ENCODE results near the gene KCP. TPM values are rescaled to one million over a fixed set of nuclear protein-coding genes. Genes with fewer than 3 reads are reported as not detected.

The KCP gene
- total RNA-seq, 4 donors from 2014 or later: 0.07 to 0.68 (median 0.21) TPM; not detected in 1

GRCh38 chr7:128889121-128889520, 21.4 kb downstream of the KCP start:
- 50 to 51% methylated on average over 7 to 8 of the region's 8 CpGs for WGBS, 2 donors
- no peak for TF ChIP-seq CTCF (IDR thresholded peaks at IDR 0.05)
- TF ChIP-seq POLR2A (IDR thresholded peaks at IDR 0.05): no peak
- DNase-seq (ENCODE audit: low spot score in 2 of 2): no peak
- H3K4me3 ChIP-seq (ENCODE audit: low read depth, poor library complexity, severe bottlenecking): no peak overlapping the region
- intact Hi-C loops (cut with DNase I; ENCODE audit: low total_unique reads): loop anchor here (10.0 kb wide), 2 partner anchors 284 to 414 kb away; partner anchors contain the start of gene METTL2B

- TF ChIP-seq CTCF (IDR thresholded peaks at IDR 0.05): no peak
- TF ChIP-seq POLR2A (IDR thresholded peaks at IDR 0.05): no peak
- DNase-seq (ENCODE audit: low spot score in 2 of 2): no peak
- H3K4me3 ChIP-seq (ENCODE audit: low read depth, poor library complexity, severe bottlenecking): no peak overlapping the region
- intact Hi-C loops (cut with DNase I; ENCODE audit: low total_unique reads): loop anchor here (10.0 kb wide), 2 partner anchors 284 to 414 kb away; partner anchors contain the start of gene METTL2B
- WGBS, 2 donors: 53 to 59% methylated on average over 11 of the region's 11 CpGs
Observed at GRCh38 chr7:128888756-128889095, 21.8 kb downstream of the KCP start.

GRCh38 chr7:128888039-128888755, 22.3 kb downstream of the KCP start:
- DNase-seq (ENCODE audit: low spot score in 2 of 2): no peak
- peak in 1 of 3 donors; percentile 5 for TF ChIP-seq CTCF (IDR thresholded peaks at IDR 0.05)
- no peak for TF ChIP-seq POLR2A (IDR thresholded peaks at IDR 0.05)
- H3K4me3 ChIP-seq (ENCODE audit: low read depth, poor library complexity, severe bottlenecking): no peak overlapping the region
- intact Hi-C loops (cut with DNase I; ENCODE audit: low total_unique reads): loop anchor here (10.0 kb wide), 2 partner anchors 283 to 413 kb away; partner anchors contain the start of gene METTL2B
- 69 to 83% methylated on average over 7 of the region's 7 CpGs for WGBS, 2 donors

- H3K4me3 ChIP-seq (ENCODE audit: low read depth, poor library complexity, severe bottlenecking): no peak overlapping the region
- 88 to 95% methylated on average over 7 of the region's 7 CpGs for WGBS, 2 donors
- peak in 1 of 3 donors; percentile 27 for TF ChIP-seq CTCF (IDR thresholded peaks at IDR 0.05)
- TF ChIP-seq POLR2A (IDR thresholded peaks at IDR 0.05): no peak
- intact Hi-C loops (cut with DNase I; ENCODE audit: low total_unique reads): loop anchor here (10.0 kb wide), 2 partner anchors 283 to 413 kb away; partner anchors contain the start of gene METTL2B
- DNase-seq (ENCODE audit: low spot score in 2 of 2): no peak
Observed at GRCh38 chr7:128887169-128888038, 23.1 kb downstream of the KCP start.

GRCh38 chr7:128886391-128887168, 23.9 kb downstream of the KCP start:
- H3K4me3 ChIP-seq (ENCODE audit: low read depth, poor library complexity, severe bottlenecking): no peak overlapping the region
- WGBS, 2 donors: 69 to 74% methylated on average over 12 to 14 of the region's 14 CpGs
- DNase-seq (ENCODE audit: low spot score in 2 of 2): no peak
- TF ChIP-seq CTCF (IDR thresholded peaks at IDR 0.05) (no peak), POLR2A (IDR thresholded peaks at IDR 0.05) (no peak)
- intact Hi-C loops (cut with DNase I; ENCODE audit: low total_unique reads): loop anchor here (10.0 kb wide), 2 partner anchors 282 to 412 kb away; partner anchors contain the start of gene METTL2B

Measured in lower leg skin (tissue), 4 donors.